Fibroblast of lung (primary cell): Measurements from ENCODE around the gene KCTD16. TPM values are rescaled to one million over a fixed set of nuclear protein-coding genes. Genes with fewer than 3 reads are reported as not detected.
A peak's percentile ranks its signal among the peaks of the same experiment; 100 is the strongest.

Experiments used
- DNase-seq, 2 donors: peaks; one replicate each; pipeline versions ENCODE4 v3.0.0 to v3.0.0-alpha.2; 2010; ENCODE audit warnings: low read depth in 2 of 2
- H2AFZ ChIP-seq: 2 replicates; pipeline ENCODE4 v1.5.1; 2012; ENCODE audit warnings: low read length, control low read depth, inconsistent platforms
- H3K27ac ChIP-seq: 2 replicates; pipeline ENCODE4 v1.5.1; 2011; ENCODE audit warnings: low read length, control low read depth; ENCODE audit not compliant: insufficient read depth
- H3K27me3 ChIP-seq: 2 replicates; pipeline ENCODE4 v1.5.1; 2011; ENCODE audit warnings: mild to moderate bottlenecking, low read length; ENCODE audit not compliant: control insufficient read depth, insufficient read depth
- H3K36me3 ChIP-seq: 2 replicates; pipeline ENCODE4 v1.5.1; 2011; ENCODE audit warnings: low read length; ENCODE audit not compliant: control insufficient read depth, insufficient read depth
- H3K4me1 ChIP-seq: 2 replicates; pipeline ENCODE4 v1.5.1; 2011; ENCODE audit warnings: low read length; ENCODE audit not compliant: control insufficient read depth, insufficient read depth; ENCODE audit errors: extremely low read depth
- H3K4me2 ChIP-seq: 2 replicates; pipeline ENCODE4 v1.5.1; 2011; ENCODE audit warnings: low read length, control low read depth; ENCODE audit not compliant: insufficient read depth; ENCODE audit errors: extremely low read depth
- H3K4me3 ChIP-seq, 4 experiments: fragments of 200-600 bp in 1 of 4; sonication (generic) in 1 of 4; replicated peaks in 1 of 4; 2 replicates each; pipeline ENCODE4 v1.5.1; 2011 to 2016; ENCODE audit warnings: low read length in 4 of 4, low read depth in 3 of 4, mild to moderate bottlenecking in 3 of 4, control low read depth in 2 of 4, inconsistent platforms in 1 of 4, mixed read lengths in 1 of 4; ENCODE audit not compliant: insufficient read depth in 1 of 4; ENCODE audit errors: control extremely low read depth in 1 of 4
- H3K79me2 ChIP-seq: 2 replicates; pipeline ENCODE4 v1.5.1; 2012; ENCODE audit warnings: mild to moderate bottlenecking, low read length, inconsistent platforms; ENCODE audit not compliant: control insufficient read depth, insufficient read depth
- H3K9ac ChIP-seq: 2 replicates; pipeline ENCODE4 v1.5.1; 2011; ENCODE audit warnings: mild to moderate bottlenecking, low read length, control low read depth; ENCODE audit not compliant: insufficient read depth
- H3K9me3 ChIP-seq: 2 replicates; pipeline ENCODE4 v1.5.1; 2012; ENCODE audit warnings: low read depth, low read length; ENCODE audit not compliant: control insufficient read depth, insufficient read depth
- H4K20me1 ChIP-seq: 2 replicates; pipeline ENCODE4 v1.5.1; 2011; ENCODE audit warnings: low read length; ENCODE audit not compliant: control insufficient read depth, insufficient read depth; ENCODE audit errors: extremely low read depth
- EZH2 ChIP-seq: IDR thresholded peaks from 2 replicates; pipeline ENCODE4 v1.5.1; 2012; ENCODE audit warnings: low read length, control low read depth, mild to moderate bottlenecking; ENCODE audit errors: missing control alignments
- polyA plus RNA-seq, 2 donors: library from polyadenylated mRNA; depleted of rRNA in 1 of 2; stranded (reverse) in 1 of 2; unstranded in 1 of 2; fragments of >200 nt; gene quantifications; 2 replicates each; pipeline ENCODE4 v1.2.1, GENCODE V29; 2011 to 2012; ENCODE audit warnings: missing spikeins in 1 of 2
- total RNA-seq: library from RNA; depleted of rRNA; stranded (reverse); fragments of >200 nt; gene quantifications from 2 replicates; pipeline ENCODE4 v1.2.1, GENCODE V29; 2014
- TF ChIP-seq, protein P1 (sequence below), 2 donors: IDR thresholded peaks in 1 of 2; conservative IDR thresholded peaks in 1 of 2; 1 replicate in 1 of 2; 2 replicates in 1 of 2; pipeline ENCODE4 v1.5.1; 2011 to 2012; ENCODE audit warnings: low read length in 2 of 2, control low read depth in 1 of 2, inconsistent platforms in 1 of 2, low read depth in 1 of 2, mild to moderate bottlenecking in 1 of 2

Gene KCTD16
- total and polyA plus RNA-seq, 2 donors (not counting 1 experiment from before 2014, with no cell fraction given): 0.32 to 1.2 TPM

DNA sequence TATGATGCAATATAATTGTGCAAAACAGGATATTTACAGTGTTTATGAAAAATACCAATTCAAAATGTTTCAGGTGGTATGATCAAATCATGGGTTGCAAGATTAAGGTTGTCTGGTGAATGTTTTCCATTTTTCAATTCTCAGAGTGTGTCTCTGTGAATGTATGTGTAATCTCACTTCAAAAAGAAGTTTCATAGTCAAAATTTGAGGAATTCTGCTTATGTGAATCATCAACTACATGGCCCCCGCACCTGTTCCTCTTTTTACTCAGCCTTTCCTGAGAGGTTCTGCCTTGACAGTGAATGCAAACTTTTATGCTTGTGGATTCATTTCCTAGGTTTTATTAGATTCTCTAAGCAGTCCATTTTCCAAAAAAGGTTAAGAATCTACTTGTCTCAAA is 32.1 kb downstream of the KCTD16 start:
- Histone ChIP-seq H3K4me1 (no peaks in the 10 kb centered on the region), H2AFZ (no peak overlapping the region), H4K20me1 (no peaks in the 10 kb centered on the region), H3K9me3 (no peaks in the 10 kb centered on the region), H3K79me2 (no peaks in the 10 kb centered on the region), H3K4me3 (no peak overlapping the region), H3K36me3 (no peaks in the 10 kb centered on the region), H3K27ac (no peak overlapping the region), H3K9ac (no peak overlapping the region), H3K4me2 (no peak overlapping the region), H3K27me3 (peaks cover 6% of the 10 kb centered on the region)
- TF ChIP-seq, protein P1, sequence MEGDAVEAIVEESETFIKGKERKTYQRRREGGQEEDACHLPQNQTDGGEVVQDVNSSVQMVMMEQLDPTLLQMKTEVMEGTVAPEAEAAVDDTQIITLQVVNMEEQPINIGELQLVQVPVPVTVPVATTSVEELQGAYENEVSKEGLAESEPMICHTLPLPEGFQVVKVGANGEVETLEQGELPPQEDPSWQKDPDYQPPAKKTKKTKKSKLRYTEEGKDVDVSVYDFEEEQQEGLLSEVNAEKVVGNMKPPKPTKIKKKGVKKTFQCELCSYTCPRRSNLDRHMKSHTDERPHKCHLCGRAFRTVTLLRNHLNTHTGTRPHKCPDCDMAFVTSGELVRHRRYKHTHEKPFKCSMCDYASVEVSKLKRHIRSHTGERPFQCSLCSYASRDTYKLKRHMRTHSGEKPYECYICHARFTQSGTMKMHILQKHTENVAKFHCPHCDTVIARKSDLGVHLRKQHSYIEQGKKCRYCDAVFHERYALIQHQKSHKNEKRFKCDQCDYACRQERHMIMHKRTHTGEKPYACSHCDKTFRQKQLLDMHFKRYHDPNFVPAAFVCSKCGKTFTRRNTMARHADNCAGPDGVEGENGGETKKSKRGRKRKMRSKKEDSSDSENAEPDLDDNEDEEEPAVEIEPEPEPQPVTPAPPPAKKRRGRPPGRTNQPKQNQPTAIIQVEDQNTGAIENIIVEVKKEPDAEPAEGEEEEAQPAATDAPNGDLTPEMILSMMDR (conservative IDR thresholded peaks at IDR 0.05 in 1 of 2, IDR thresholded peaks at IDR 0.05 in 1 of 2; ENCODE audit: low read depth in 1 of 2, low read length in 2 of 2): no peak
- DNase-seq: no peak

DNA sequence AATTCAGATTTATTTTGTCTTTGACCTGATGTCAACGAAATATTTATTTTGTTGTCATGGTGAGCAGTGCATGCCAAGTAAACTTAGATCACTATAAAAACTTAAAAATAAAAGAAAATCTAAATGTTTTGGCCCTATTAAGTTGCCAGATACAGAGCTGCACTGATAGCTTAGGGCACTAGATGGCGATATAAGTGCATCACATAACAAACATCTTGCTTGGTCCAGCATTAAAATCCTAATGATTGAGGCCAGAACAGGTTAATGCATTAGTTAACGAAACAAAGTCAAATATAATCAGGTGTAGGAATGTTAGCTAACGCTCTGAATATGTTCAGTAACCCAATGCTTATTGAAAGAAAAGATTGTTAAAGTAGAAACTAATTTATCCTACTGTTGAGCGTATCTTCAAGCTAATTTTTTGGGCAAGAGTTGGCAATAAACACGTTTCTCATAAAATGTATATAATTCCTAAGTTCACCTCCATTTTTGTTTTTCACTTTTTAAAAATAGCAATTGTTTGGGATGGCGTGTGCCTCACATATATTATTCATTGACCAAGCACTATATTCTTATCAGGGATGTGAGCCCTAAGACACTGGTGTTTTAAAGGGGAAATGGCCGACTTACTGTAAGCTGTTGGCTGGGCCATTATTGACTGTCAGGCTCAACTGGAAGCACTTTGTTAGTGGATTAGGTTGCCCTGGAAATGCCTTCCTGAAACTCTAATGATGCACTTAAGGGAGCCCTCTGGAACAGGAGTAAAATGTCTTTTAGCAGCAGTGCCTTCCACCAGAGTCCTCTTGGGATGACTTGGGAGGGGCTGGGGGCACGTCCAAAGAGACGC is 33.3 kb downstream of the KCTD16 start:
- TF ChIP-seq, protein P1 (conservative IDR thresholded peaks at IDR 0.05 in 1 of 2, IDR thresholded peaks at IDR 0.05 in 1 of 2; ENCODE audit: low read depth in 1 of 2, low read length in 2 of 2): peak; percentile 90 to 91
- TF ChIP-seq EZH2: no peak

DNA sequence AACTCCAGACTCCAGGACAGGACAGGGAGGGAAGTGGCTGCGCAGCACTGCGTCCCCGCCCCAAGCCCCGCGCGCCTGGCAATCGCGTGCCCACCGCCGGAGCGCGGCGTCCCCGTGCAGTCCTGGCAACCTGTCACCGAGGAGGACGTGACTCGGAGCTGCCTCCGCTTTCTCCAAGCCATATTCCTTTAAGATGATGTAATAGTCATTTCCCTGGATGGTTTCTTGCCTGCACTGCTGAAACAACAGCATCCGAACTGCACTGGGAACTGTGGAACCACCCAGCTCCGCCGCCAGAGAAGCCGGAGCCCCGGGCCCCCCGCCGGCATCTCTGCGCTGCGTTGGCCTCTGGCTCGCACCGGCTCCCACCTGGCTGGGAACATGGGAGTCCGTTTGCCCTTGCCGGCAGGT is 34.5 kb downstream of the KCTD16 start:
- H2AFZ ChIP-seq: peak overlapping the region; percentile 73
- no peaks in the 10 kb centered on the region for H3K4me1 ChIP-seq
- TF ChIP-seq, protein P1 (conservative IDR thresholded peaks at IDR 0.05 in 1 of 2, IDR thresholded peaks at IDR 0.05 in 1 of 2; ENCODE audit: low read depth in 1 of 2, low read length in 2 of 2): no peak
- peak; percentile 30 for TF ChIP-seq EZH2
- H4K20me1 ChIP-seq: no peaks in the 10 kb centered on the region
- peak overlapping the region; percentile 17 for H3K9ac ChIP-seq
- H3K36me3 ChIP-seq: no peaks in the 10 kb centered on the region
- H3K27me3 ChIP-seq: peaks cover 9% of the 10 kb centered on the region
- H3K27ac ChIP-seq: no peak overlapping the region
- peak; percentile 44 to 59 for DNase-seq
- peak overlapping the region; percentile 93 for H3K4me2 ChIP-seq
- no peaks in the 10 kb centered on the region for H3K9me3 ChIP-seq
- H3K4me3 ChIP-seq: peak overlapping the region; percentile 39 to 56 (median 46)
- no peaks in the 10 kb centered on the region for H3K79me2 ChIP-seq

More for the DNA sequence above, 33.3 kb downstream of the KCTD16 start:
- Histone ChIP-seq H3K4me3 (no peak overlapping the region), H3K9ac (no peak overlapping the region), H4K20me1 (no peaks in the 10 kb centered on the region), H3K27me3 (peaks cover 9% of the 10 kb centered on the region), H3K36me3 (no peaks in the 10 kb centered on the region), H3K9me3 (no peaks in the 10 kb centered on the region), H2AFZ (no peak overlapping the region), H3K4me1 (no peaks in the 10 kb centered on the region), H3K79me2 (no peaks in the 10 kb centered on the region), H3K4me2 (no peak overlapping the region), H3K27ac (no peak overlapping the region)
- DNase-seq: peak; percentile 62 to 86
